T-cell (primary cell): Measurements from ENCODE around the gene PPARA. TPM values are rescaled to one million over a fixed set of nuclear protein-coding genes. Genes with fewer than 3 reads are reported as not detected.

Source experiments
- ATAC-seq, 4 experiments: fragments of 200-7000 bp in 3 of 4; fragments of 150-1000 bp in 1 of 4; cut with Tn5 transposase; replicated peaks in 1 of 4; 1 replicate in 3 of 4; 2 replicates in 1 of 4; pipeline ENCODE4 v1.10.0; 2021; ENCODE audit warnings: moderate library complexity in 3 of 4, mild to moderate bottlenecking in 2 of 4, moderate number of reproducible peaks in 1 of 4
- CTCF ChIA-PET, 2 donors: fragments of 300-600 bp; sonication (Branson Sonifier 250); formaldehyde crosslinking; loops; one replicate each; lab custom pipeline; 2022; ENCODE audit warnings: antibody characterized with exemption in 2 of 2; lab: Charles Lee
- POLR2A ChIA-PET, 2 donors: fragments of 300-600 bp; sonication (Branson Sonifier 250); formaldehyde crosslinking; loops; one replicate each; lab custom pipeline; 2022; ENCODE audit warnings: antibody characterized with exemption in 2 of 2; lab: Charles Lee
- DNase-seq, 35 experiments: peaks; one replicate each; pipeline versions ENCODE4 v3.0.0 to v3.0.0-alpha.2; 2013 to 2023
- H3K27ac ChIP-seq: one replicate; pipeline ENCODE4 v1.5.1; 2013; ENCODE audit warnings: low read length
- H3K27me3 ChIP-seq, 2 experiments: replicated peaks in 1 of 2; 1 replicate in 1 of 2; 2 replicates in 1 of 2; pipeline versions ENCODE4 v1.6.1 to v1.7.0; 2013; ENCODE audit warnings: low read length in 1 of 2, mixed read lengths in 1 of 2; ENCODE audit not compliant: control insufficient read depth in 2 of 2, insufficient read depth in 2 of 2; ENCODE audit errors: extremely low read depth in 1 of 2
- H3K36me3 ChIP-seq, 2 donors: 1 replicate in 1 of 2; 2 replicates in 1 of 2; pipeline versions ENCODE4 v1.6.1 to v1.7.0; 2013; ENCODE audit warnings: low read length in 1 of 2; ENCODE audit not compliant: control insufficient read depth in 2 of 2, insufficient read depth in 1 of 2; ENCODE audit errors: extremely low read depth in 1 of 2
- H3K4me1 ChIP-seq, 2 experiments: 1 replicate in 1 of 2; 2 replicates in 1 of 2; pipeline versions ENCODE4 v1.6.1 to v1.7.0; 2013; ENCODE audit warnings: low read length in 2 of 2, mixed read lengths in 1 of 2; ENCODE audit not compliant: insufficient read depth in 2 of 2, control insufficient read depth in 1 of 2; ENCODE audit errors: extremely low read depth in 1 of 2
- H3K4me3 ChIP-seq, 2 donors: 1 replicate in 1 of 2; 2 replicates in 1 of 2; pipeline versions ENCODE4 v1.5.1 to v1.7.0; 2013; ENCODE audit warnings: mild to moderate bottlenecking in 2 of 2, low read length in 1 of 2, moderate library complexity in 1 of 2; ENCODE audit not compliant: control insufficient read depth in 1 of 2; ENCODE audit errors: extremely low read depth in 1 of 2
- H3K9me3 ChIP-seq: 2 replicates; pipeline ENCODE4 v1.7.0; 2013
- H3K27ac Mint-ChIP-seq, 2 donors: one replicate each; pipeline ENCODE4 v1.8.0; 2020 to 2021; ENCODE audit warnings: mild to moderate bottlenecking in 2 of 2, mixed read lengths in 2 of 2
- H3K27me3 Mint-ChIP-seq, 2 donors: one replicate each; pipeline ENCODE4 v1.8.0; 2021 to 2022; ENCODE audit warnings: mixed read lengths in 2 of 2
- H3K36me3 Mint-ChIP-seq: one replicate; pipeline ENCODE4 v1.8.0; 2021; ENCODE audit warnings: mixed read lengths
- H3K4me1 Mint-ChIP-seq, 3 donors: one replicate each; pipeline ENCODE4 v1.8.0; 2020 to 2022; ENCODE audit warnings: mixed read lengths in 3 of 3, mild to moderate bottlenecking in 1 of 3
- H3K4me3 Mint-ChIP-seq, 3 donors: one replicate each; pipeline ENCODE4 v1.8.0; 2020 to 2022; ENCODE audit warnings: mild to moderate bottlenecking in 3 of 3, mixed read lengths in 3 of 3, moderate library complexity in 3 of 3
- H3K9me3 Mint-ChIP-seq, 3 donors: one replicate each; pipeline ENCODE4 v1.8.0; 2020 to 2022; ENCODE audit warnings: mixed read lengths in 3 of 3
- WGBS: methylation state at CpG from one replicate; pipeline ENCODE4 v1.1.5; 2013; ENCODE audit warnings: missing lambda C conversion rate; ENCODE audit not compliant: insufficient coverage; 5-methylcytosine and 5-hydroxymethylcytosine counted together
- total RNA-seq, 35 experiments: library from RNA in 6 of 35; stranded (reverse) in 6 of 35; fragments of 120-200 nt in 1 of 35; gene quantifications; one replicate each; pipeline versions ENCODE4 v1.2.1 to v1.2.4 and lab custom pipeline; 2013 to 2026

Gene PPARA
- total RNA-seq, 5 donors from 2014 or later (not counting 1 experiment from before 2014, with no cell fraction given): 11.0 to 22.2 (median 19.6) TPM

GRCh38 chr22:46245511-46245910 is 95.2 kb downstream of the PPARA start:
- Histone ChIP-seq H3K36me3 (peaks cover 6 to 26% of the 10 kb centered on the region in 2 donors), H3K4me3 (no peak overlapping the region), H3K9me3 (no peaks in the 10 kb centered on the region), H3K4me1 (peaks cover 2 to 22% of the 10 kb centered on the region in 2 experiments), H3K27me3 (no peaks in the 10 kb centered on the region), H3K27ac (no peak overlapping the region)
- Mint-ChIP-seq H3K9me3 (no peaks in the 10 kb centered on the region), H3K27me3 (no peaks in the 10 kb centered on the region), H3K4me3 (no peak overlapping the region), H3K36me3 (peaks cover 9% of the 10 kb centered on the region), H3K4me1 (peaks cover 15 to 23% (median 17%) of the 10 kb centered on the region in 3 donors), H3K27ac (no peak overlapping the region)
- CTCF ChIA-PET: no interaction called here
- DNase-seq (no peak), ATAC-seq (no peak)
- POLR2A ChIA-PET: no interaction called here
- 96% methylated on average over 13 of the region's 16 CpGs for WGBS

- Histone ChIP-seq H3K4me3 (no peak overlapping the region), H3K36me3 (peaks cover 6 to 26% of the 10 kb centered on the region in 2 donors), H3K27ac (no peak overlapping the region), H3K4me1 (peaks cover under 1 to 24% of the 10 kb centered on the region in 2 experiments), H3K27me3 (no peaks in the 10 kb centered on the region), H3K9me3 (no peaks in the 10 kb centered on the region)
- H3K4me1 Mint-ChIP-seq: peaks cover 13 to 28% (median 14%) of the 10 kb centered on the region in 3 donors
- ATAC-seq (no peak), DNase-seq (no peak)
- WGBS: 97% methylated on average over 8 of the region's 10 CpGs
- H3K9me3 Mint-ChIP-seq: no peaks in the 10 kb centered on the region
- H3K27me3 Mint-ChIP-seq: no peaks in the 10 kb centered on the region
- no peak overlapping the region for H3K27ac Mint-ChIP-seq
- POLR2A ChIA-PET: no interaction called here
- H3K36me3 Mint-ChIP-seq: peaks cover 9% of the 10 kb centered on the region
- no peak overlapping the region for H3K4me3 Mint-ChIP-seq
- CTCF ChIA-PET: no interaction called here
Observed at GRCh38 chr22:46246178-46246577, 95.9 kb downstream of the PPARA start.

GRCh38 chr22:46247443-46247975 is 97.2 kb downstream of the PPARA start:
- Histone ChIP-seq H3K9me3 (no peaks in the 10 kb centered on the region), H3K4me1 (peaks cover 2 to 26% of the 10 kb centered on the region in 2 experiments), H3K36me3 (peaks cover 6 to 26% of the 10 kb centered on the region in 2 donors), H3K27ac (no peak overlapping the region), H3K27me3 (no peaks in the 10 kb centered on the region), H3K4me3 (no peak overlapping the region)
- no peak overlapping the region for H3K27ac Mint-ChIP-seq
- H3K4me1 Mint-ChIP-seq: peaks cover 24 to 36% (median 24%) of the 10 kb centered on the region in 3 donors
- ATAC-seq (no peak), DNase-seq (no peak)
- POLR2A ChIA-PET: no interaction called here
- H3K4me3 Mint-ChIP-seq: no peak overlapping the region
- WGBS: 100% methylated on average over 2 of the region's 2 CpGs
- H3K27me3 Mint-ChIP-seq: no peaks in the 10 kb centered on the region
- H3K9me3 Mint-ChIP-seq: no peaks in the 10 kb centered on the region
- CTCF ChIA-PET: no interaction called here
- H3K36me3 Mint-ChIP-seq: peaks cover 9% of the 10 kb centered on the region

GRCh38 chr22:46250035-46250782 is 99.9 kb downstream of the PPARA start, which contains the start of gene CDPF1:
TSS of gene CDPF1 (minus strand) at chr22:46250293. CDS start at chr22:46248284, 2,009 bp downstream.
- H3K27ac Mint-ChIP-seq: peak within 1 kb of the TSS; percentile 86 to 87
- peaks cover 25 to 36% (median 29%) of the 10 kb centered on the region in 3 donors for H3K4me1 Mint-ChIP-seq
- CTCF ChIA-PET: interaction anchor here in 1 of 2 donors (1.0 kb wide), 1 partner anchor 17 kb away, joined by 3 read pairs; the partner anchor contains the start of gene TTC38

GRCh38 chr22:46250783-46251125 is 100.4 kb downstream of the PPARA start:
- no peaks in the 10 kb centered on the region for H3K9me3 Mint-ChIP-seq
- Histone ChIP-seq H3K4me1 (peaks cover 2 to 26% of the 10 kb centered on the region in 2 experiments), H3K4me3 (peak overlapping the region; percentile 76 to 80), H3K9me3 (no peaks in the 10 kb centered on the region), H3K27me3 (no peaks in the 10 kb centered on the region), H3K27ac (peak overlapping the region; percentile 52), H3K36me3 (peaks cover 0 to 6% of the 10 kb centered on the region in 2 donors)
- H3K4me1 Mint-ChIP-seq: peaks cover 25 to 34% (median 29%) of the 10 kb centered on the region in 3 donors
- POLR2A ChIA-PET: interaction anchor here in 1 of 2 donors (1.0 kb wide), 1 partner anchor 18 kb away, joined by 11 read pairs; the partner anchor contains the start of gene TTC38
- WGBS: 25% methylated on average over 25 of the region's 25 CpGs
- ATAC-seq (peak in 3 of 4 experiments; percentile 1 to 3 (median 2)), DNase-seq (peak in 2 of 35 experiments; percentile 14 to 16)
- H3K27ac Mint-ChIP-seq: peak overlapping the region; percentile 86 to 87
- peak overlapping the region; percentile 81 to 84 (median 83) for H3K4me3 Mint-ChIP-seq
- no peaks in the 10 kb centered on the region for H3K36me3 Mint-ChIP-seq
- CTCF ChIA-PET: interaction anchor here in 1 of 2 donors (1.0 kb wide), 1 partner anchor 17 kb away, joined by 3 read pairs; the partner anchor contains the start of gene TTC38
- no peaks in the 10 kb centered on the region for H3K27me3 Mint-ChIP-seq

More at GRCh38 chr22:46250035-46250782, 99.9 kb downstream of the PPARA start, which contains the start of gene CDPF1:
- POLR2A ChIA-PET: interaction anchor here in 1 of 2 donors (1.0 kb wide), 1 partner anchor 18 kb away, joined by 11 read pairs; the partner anchor contains the start of gene TTC38
- peaks cover 2 to 26% of the 10 kb centered on the region in 2 experiments for H3K4me1 ChIP-seq
- Mint-ChIP-seq H3K4me3 (peak within 1 kb of the TSS; percentile 81 to 84 (median 83)), H3K9me3 (no peaks in the 10 kb centered on the region), H3K36me3 (no peaks in the 10 kb centered on the region), H3K27me3 (no peaks in the 10 kb centered on the region)
- ATAC-seq: peak; percentile 94 to 96 (median 96)
- H3K36me3 ChIP-seq: peaks cover 0 to 7% of the 10 kb centered on the region in 2 donors
- WGBS: under 1% methylated on average over 87 of the region's 89 CpGs
- peak within 1 kb of the TSS; percentile 76 to 80 for H3K4me3 ChIP-seq
- H3K9me3 ChIP-seq: no peaks in the 10 kb centered on the region
- H3K27me3 ChIP-seq: no peaks in the 10 kb centered on the region
- H3K27ac ChIP-seq: peak within 1 kb of the TSS; percentile 52
- DNase-seq: peak; percentile 76 to 95 (median 86)

GRCh38 chr22:46251266-46251665 is 100.9 kb downstream of the PPARA start:
- peaks cover 2 to 26% of the 10 kb centered on the region in 2 experiments for H3K4me1 ChIP-seq
- peak overlapping the region; percentile 76 to 80 for H3K4me3 ChIP-seq
- POLR2A ChIA-PET: interaction anchor here in 1 of 2 donors (1.0 kb wide), 1 partner anchor 17 kb away, joined by 11 read pairs; the partner anchor contains the start of gene TTC38
- Mint-ChIP-seq H3K4me3 (peak overlapping the region; percentile 81 to 84 (median 83)), H3K27me3 (no peaks in the 10 kb centered on the region), H3K36me3 (no peaks in the 10 kb centered on the region), H3K9me3 (no peaks in the 10 kb centered on the region), H3K27ac (peak overlapping the region; percentile 86 to 87), H3K4me1 (peaks cover 25 to 29% (median 28%) of the 10 kb centered on the region in 3 donors)
- DNase-seq (no peak), ATAC-seq (no peak)
- 86% methylated on average over 6 of the region's 7 CpGs for WGBS
- H3K9me3 ChIP-seq: no peaks in the 10 kb centered on the region
- H3K27ac ChIP-seq: no peak overlapping the region
- H3K27me3 ChIP-seq: no peaks in the 10 kb centered on the region
- CTCF ChIA-PET: no interaction called here
- H3K36me3 ChIP-seq: peaks cover 0 to 3% of the 10 kb centered on the region in 2 donors
